ENCODE measurements around the gene RNF151.
"Not testable (repeated sequence)": the region's sequence is repeated elsewhere in the genome, so short reads cannot be mapped to it uniquely, and the experiment has no call there.

The RNF151 gene

GRCh38 chr16:1939833-1940232, 26.8 kb upstream of the RNF151 start:
- not testable (repeated sequence) for DNase-seq

DNA sequence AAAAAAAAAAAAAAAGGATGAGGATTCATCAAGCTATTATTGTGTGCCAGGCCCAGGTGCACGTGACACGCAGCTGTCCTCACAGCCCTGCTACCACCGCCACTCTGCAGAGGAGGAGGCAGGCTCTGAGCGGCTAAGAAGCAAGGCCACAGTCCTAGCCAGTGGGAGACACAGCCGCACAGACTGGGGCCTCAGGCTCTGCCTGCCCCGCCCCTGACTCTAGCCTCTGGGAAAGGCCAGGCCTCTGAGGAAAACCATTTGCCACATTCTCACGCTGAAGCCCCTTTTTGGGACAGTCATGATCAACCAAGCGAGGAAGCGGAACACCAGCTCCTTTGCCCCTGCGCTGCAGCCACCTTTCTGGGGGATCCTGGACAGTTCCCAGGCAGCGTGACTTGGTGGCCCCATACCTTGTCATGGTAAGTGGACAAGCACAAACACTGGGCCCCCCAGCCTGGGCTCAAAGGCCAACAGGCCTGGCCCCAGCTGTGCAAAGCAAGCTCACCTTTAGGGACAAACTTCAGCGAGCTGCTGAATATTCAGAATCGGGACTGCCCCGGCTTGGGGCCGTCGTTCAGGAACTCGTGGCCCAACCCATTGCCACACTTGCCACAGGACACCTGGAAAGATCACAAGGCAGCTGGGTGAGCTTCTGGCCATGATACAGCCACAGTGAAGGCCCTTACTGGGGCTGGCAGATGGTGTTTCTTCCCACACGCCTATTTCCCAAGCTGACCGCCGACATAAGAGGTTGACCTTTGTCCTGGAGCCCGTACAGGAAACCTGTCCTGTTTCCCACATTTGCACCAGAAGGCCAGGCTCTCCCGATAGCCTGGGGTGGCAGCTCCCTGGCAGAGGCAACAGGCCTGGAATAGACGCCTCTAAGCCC, 26.1 kb upstream of the RNF151 start:
- no peak for DNase-seq

GRCh38 chr16:1941162-1942046, 25.3 kb upstream of the RNF151 start:
- DNase-seq = no peak

DNA sequence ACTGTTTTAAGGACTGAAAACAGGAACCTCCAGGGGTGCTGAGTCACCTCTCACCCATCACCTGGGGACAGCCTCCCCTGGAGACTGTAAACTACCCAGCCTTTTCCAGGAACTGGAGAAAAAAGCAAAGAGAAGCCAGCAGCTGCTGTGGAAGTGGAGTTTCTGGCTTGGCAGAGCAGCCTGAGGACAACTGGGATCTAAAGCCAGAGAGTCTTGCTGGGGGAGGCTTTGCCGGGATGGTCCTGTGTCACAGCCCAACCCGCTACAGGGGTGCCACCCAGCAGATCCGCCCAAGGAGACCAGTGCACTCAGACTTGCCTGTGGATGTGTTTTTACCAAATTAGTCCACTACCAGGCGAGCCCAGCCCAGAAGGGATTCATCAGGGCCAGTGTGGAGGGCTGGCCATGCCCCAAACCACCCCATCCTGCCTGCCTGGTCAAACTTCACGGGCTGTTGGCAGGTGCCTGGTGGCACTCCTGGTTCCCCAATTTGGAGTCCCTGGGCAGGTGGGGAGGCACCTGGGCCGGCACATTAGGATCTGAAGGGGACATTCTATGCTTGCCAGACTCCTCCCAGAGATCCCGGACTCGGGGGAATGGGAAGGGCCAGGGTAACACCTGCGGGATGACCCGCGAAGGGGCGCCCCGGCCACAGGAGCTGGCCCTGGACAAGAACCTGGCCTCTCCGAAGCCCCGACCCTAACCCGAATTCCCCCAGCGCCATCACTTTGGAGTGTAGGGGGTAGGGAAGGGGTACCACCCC, 24.4 kb upstream of the RNF151 start:
- no peak for DNase-seq

DNA sequence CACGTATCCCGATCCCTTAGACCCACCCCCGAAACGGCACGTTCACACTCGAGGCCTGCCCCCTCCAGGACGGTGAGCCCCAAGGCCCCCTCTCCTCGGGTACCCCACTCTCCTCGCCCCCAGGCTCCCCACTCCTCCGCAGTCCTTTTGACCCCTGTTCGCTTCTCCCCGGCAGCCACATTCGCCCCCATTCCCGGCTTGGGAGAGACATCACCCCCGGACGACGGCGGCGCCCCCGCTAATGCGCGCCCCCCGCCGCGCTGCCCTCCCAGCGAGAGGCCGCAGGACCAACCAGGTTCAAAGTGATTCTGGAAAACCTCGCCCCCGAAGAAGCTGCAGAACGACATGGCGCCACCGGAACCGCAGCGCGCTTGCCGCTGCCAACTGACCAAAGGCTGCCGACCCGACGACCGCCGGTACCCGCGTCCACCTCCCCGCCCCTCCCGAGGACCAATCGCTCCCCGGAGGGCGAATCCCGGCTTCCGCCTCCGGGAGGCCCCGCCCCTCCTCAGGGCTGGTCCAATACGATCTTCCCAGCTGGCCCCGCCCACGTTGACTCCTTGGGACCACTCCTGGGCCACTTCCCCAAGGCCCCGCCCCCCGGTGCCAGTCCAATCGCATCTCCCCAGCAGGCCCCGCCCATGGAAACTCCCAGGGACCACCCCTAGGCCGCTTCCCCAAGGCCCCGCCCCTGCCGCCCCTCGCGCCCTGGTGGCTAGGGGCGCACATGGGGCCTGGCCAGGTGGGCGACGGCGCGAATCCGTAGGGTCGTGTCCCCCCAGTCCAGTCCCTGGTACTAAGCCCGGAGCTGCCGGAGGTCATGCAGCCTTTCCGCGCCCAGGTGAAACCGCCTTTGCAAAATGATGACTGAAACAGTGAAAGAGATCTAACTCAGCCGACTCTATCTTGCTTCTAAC, 23.6 kb upstream of the RNF151 start, which contains the start of gene MSRB1:
Gene MSRB1, minus strand, starts transcription at position 390 of the 917 bp plus-strand sequence. Its CDS starts 43 bp downstream, at position 347.
- DNase-seq = peak; percentile 98

DNA sequence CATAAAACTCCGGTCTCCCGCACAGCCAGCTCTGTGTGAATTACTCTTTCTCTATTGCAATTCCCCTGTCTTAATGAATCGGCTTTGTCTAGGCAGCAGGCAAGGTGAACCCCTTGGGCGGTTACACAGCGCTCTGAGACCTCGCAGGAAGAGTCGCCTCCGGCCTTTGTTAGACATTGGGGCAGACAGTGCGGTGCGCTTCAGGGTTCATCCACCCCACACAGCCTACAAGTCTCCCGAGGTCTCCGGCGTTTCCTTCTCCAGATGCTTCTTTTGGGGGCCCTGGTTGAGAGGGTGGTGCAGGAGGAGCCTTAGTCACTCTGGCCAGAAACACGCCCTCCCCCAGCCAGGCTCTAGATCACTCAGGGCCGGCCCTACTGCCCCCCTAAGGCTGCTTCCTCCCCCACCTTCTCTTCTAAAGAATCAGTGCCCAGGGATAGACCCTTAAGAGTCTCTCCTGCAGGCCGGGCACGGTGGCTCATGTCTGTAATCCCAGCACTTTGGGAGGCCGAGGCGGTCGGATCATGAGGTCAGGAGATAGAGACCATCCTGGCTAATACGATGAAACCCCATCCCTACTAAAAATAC, 21.9 kb upstream of the RNF151 start:
- DNase-seq = no peak

GRCh38 chr16:1945559-1946391, 20.9 kb upstream of the RNF151 start:
- no peak for DNase-seq

DNA sequence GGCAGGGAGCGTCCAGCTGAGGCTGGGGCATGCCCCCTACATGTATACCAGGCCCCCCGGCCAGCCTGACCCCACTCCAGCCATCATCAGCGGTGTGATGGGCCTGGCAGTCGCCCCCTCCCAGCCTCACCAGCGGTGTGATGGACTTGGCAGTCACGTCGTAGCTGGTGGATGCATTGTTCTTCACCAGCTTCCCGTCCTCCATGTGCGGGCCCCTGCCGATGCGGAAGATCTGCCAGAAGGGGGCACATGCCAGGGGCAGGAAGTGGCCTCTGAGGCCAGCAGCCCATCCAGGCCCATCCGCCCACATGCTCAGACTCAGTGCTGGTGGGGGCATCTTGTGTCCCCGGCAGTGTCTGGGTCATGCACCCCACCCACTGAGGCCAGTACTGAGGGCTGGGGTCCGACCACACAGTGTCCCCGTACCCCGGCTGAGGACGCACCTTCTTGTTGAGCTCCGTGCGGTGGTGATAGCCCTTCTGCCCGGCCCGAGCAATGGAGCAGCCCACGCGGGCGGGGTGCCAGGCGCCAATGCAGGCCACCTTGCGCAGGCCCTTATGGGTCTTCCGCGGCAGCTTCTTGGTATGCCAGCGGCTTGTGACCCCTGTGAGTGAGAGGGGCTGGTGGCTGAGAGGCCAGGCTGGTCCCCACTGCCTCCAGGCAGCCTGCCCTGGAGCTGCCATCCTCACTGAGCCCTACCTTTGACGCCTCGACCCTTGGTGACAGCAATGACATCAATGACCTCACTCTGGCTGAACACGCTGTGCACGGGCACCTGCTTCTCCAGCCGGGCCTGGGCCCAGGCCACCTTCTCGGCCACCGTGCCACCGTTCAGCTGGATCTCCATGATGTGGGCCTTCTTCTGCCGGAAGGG, 19.9 kb upstream of the RNF151 start:
- no peak for DNase-seq

GRCh38 chr16:1947369-1947670, 19.3 kb upstream of the RNF151 start:
- no peak for DNase-seq

GRCh38 chr16:1949507-1949906, 17.1 kb upstream of the RNF151 start:
- DNase-seq = no peak

- no peak for DNase-seq
These were observed 16.6 kb upstream of the RNF151 start for GRCh38 chr16:1950047-1950446.

DNA sequence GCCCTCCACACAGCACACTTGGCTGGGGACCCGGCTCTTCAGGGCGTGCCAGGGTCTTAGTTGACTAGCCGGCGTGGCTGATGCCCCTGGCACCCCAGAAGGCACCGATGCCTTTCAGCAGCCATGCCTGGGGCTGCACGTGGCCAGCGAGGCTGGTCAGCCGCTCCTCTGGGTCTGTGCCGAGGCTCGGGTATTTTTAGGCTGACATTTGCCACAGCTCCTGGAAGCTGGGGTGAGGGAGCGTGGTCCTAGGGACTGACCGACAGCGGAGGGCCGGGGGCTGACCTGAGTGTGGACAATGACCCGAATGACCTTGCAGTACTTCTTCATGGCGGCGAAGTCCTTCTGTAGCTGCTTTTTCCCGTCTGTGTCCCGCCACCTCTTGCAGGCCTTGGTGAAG, 16.1 kb upstream of the RNF151 start:
- DNase-seq = no peak

DNA sequence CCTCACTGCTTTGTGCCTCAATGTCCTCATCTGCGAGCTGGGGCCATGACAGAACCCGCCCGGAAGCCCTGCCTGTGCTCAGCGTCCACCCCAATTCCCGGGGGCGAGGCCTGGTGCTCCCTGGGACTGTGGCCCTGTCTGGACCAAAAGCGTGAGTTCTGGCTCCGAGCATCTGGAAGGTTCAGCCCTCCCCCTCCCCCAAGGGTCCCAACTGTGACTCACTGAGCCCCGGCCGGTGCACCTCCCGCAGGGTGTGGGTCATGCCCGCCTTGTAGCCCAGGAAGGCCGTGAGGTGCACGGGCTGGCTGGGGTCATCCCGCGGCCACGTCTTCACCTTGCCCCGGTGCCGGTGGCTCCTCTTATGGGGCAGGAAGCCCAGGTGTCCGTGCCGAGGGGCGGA, 12.9 kb upstream of the RNF151 start:
- no peak for DNase-seq

DNA sequence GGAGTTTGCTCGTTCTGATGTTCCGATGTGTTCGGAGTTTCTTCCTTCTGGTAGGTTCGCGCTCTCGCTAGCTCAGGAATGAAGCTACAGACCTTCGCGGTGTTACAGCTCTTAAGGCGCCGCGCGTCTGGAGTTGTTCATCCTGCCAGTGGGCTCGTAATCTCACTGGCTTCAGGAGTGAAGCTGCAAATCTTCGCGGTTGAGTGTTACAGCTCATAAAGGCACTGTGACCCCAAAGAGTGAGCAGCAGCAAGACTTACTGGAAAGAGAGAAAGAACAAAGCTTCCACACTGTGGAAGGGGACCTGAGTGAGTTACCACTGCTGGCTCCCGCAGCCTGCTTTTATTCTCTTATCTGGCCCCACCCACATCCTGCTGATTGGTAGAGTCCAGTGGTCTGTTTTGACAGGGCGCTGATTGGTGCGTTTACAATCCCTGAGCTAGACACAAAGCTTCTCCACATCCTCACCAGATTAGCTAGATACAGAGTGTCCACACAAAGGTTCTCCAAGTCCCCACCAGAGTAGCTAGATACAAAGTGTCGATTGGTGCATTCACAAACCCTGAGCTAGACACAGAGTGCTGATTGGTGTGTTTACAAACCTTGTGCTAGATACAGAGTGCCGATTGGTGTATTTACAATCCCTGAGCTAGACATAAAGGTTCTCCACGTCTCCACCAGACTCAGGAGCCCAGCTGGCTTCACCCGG, 9.1 kb upstream of the RNF151 start:
- DNase-seq = not testable (repeated sequence)

- not testable (repeated sequence) for DNase-seq
These were observed 8.5 kb upstream of the RNF151 start for GRCh38 chr16:1958143-1958491.

- no peak for DNase-seq
These were observed 7.9 kb upstream of the RNF151 start for GRCh38 chr16:1958715-1959268.

GRCh38 chr16:1959269-1960039, 7.2 kb upstream of the RNF151 start, which contains the start of gene NDUFB10:
TSS of gene NDUFB10 (plus strand) at chr16:1959538. CDS start at chr16:1959625, 87 bp downstream.
- peak; percentile 88 for DNase-seq

All from effector CD4-positive, alpha-beta T cell (primary cell).